Left hindlimb (tissue), 1 donor: ENCODE measurements around the gene RASGRP3.

Experiments used
- DNase-seq: peaks from one replicate; pipeline ENCODE4 v3.0.0-alpha.2; 2018

RASGRP3 gene

GRCh38 chr2:33494155-33494779, 17.8 kb downstream of the RASGRP3 start:
- no peak for DNase-seq

- no peak for DNase-seq
Observed at GRCh38 chr2:33494877-33495641, 18.6 kb downstream of the RASGRP3 start.

DNA sequence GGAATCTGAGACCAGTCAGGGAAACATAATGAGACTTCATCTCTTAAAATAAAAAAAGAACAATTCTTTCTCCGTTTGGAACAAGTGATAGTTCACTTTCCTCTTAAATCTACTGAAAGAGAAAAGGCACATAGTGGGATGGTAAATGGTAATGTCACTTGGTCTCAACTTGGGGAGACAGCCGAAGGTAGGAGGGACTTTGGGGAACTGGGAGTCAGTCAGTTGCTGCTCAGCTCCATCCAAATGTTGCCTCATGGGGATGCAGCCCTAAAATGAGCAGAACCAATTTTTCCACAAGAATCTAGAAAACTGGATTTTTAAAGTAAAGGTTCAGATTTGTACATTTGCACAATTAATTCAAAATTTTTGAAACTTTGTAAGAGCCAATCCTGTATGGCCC, 19.2 kb downstream of the RASGRP3 start:
- DNase-seq = no peak

DNA sequence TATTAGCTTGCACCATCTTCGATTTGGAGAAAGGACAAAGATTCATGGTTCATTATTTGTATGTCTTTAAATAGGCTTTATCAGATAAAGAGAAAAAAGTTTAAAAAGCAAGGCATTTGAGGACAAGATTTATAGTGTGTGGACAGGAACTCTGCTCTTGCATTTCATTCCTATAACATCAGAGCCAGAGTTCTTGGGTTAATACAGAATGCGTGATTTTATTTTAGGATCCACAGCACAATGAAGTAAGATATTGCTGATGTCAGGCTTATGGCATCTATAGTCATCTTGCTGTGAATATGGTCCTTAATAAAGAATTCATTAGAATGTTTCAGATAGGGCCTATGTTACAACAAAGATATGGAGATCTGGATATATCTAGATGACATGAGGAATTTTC, 19.7 kb downstream of the RASGRP3 start:
- DNase-seq = no peak

GRCh38 chr2:33496726-33497125, 20.3 kb downstream of the RASGRP3 start:
- DNase-seq = no peak

DNA sequence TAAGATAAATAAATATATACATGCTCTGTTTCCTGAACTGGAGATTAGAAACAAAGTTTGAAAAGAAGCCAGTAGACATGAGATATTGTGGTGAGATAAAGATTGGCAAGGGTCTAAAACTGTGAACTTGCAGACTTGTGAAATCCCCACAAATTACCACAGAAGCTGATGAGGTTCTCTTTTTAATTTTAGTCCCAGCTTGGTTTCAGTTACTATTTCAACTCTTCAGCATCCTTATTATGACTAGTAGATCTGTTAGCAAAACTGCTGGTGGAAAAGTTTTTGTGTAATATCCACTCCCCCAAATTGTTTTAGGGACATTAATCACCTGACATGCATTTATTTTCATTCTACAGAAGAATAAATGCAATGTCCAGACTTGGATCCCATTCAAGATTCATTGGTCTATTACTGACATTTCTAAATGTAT, 20.8 kb downstream of the RASGRP3 start:
- DNase-seq = no peak

DNA sequence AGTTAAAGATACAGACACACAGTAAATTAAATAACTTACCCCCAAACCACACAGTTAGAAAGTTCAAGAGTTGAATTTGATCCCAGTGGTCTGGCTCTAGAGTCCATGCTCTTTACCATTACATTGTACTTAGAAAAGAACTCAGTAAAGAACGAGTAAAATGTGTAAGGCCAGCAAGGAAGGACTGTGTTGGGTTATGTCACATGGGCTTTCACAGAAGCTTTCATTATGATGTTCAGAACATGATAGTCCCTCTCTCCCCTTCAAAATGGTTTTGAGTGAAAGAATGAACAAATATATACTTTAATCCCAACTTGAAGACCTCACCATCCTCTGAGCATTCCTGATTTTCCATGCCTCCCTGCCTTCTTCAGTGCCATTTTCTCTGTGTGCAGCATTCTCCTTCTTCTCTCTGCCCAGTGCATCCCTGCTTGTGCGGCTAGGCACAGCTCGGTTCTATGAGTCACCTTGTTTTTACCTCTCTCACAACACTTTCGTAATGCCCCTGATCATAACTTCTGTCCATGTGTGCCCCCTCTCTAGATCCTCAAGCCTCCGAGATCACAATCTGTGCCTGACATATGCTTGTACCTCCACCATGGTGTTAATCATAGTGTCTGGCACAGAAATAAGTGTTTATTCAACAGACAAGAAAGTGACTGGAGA, 22.0 kb downstream of the RASGRP3 start:
- DNase-seq = no peak

DNA sequence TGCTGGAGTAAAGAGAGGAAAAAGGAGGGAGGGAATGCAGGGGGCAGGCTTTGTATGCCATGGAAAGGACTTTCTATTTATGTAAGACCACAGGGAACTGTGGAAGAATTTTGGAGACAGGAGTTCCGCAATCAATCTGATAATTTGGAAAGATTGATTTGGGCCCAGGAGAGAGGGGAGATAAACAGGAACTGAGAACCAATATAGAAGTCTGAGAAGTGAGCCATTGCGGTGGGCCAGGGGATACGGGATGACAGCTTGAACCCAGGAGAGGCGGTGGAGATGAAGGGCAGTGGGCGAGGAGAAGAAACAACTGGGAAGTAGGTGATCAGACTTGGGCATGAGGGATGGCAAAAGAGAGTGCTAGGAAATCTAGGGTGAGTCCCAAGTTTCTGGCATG, 23.7 kb downstream of the RASGRP3 start:
- no peak for DNase-seq

GRCh38 chr2:33502025-33502424, 25.6 kb downstream of the RASGRP3 start:
- no peak for DNase-seq

DNA sequence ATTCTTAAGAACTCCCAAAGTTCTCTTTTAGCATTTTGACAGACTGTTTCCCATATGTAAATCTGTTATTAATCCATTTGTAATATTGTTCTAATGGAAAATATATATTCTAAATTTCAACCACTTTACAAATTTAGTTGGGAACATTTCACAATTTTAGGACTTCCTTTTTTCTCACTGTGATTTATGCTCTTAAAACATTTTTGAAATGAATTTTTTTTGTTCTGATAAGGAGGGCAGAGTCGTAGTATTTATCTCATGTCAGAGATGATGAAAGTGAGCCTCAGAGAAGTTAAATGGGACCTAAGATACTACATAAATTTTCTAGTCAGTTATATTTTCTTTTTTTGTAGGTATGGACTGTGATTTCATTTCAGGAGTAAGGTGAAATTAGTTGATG, 26.6 kb downstream of the RASGRP3 start:
- no peak for DNase-seq

DNA sequence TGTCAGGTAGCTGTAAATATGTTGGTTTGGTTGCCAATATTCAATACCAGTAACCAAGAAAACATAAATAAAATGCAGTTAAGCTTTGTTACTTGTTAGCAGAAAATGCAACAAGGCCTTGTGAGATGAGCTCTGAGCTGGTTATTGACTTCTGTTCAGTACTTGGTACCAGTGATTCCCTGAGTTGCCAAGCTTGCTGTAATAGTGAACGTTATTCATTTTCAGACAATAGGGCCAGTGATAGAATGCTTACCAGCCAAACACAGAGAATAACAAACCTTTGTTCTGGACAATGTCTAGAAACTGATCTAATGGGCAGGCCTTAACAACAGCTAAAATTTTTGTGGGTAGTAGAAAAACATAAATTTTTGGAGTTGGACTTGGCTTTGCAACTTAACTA, 29.5 kb downstream of the RASGRP3 start:
- no peak for DNase-seq

DNA sequence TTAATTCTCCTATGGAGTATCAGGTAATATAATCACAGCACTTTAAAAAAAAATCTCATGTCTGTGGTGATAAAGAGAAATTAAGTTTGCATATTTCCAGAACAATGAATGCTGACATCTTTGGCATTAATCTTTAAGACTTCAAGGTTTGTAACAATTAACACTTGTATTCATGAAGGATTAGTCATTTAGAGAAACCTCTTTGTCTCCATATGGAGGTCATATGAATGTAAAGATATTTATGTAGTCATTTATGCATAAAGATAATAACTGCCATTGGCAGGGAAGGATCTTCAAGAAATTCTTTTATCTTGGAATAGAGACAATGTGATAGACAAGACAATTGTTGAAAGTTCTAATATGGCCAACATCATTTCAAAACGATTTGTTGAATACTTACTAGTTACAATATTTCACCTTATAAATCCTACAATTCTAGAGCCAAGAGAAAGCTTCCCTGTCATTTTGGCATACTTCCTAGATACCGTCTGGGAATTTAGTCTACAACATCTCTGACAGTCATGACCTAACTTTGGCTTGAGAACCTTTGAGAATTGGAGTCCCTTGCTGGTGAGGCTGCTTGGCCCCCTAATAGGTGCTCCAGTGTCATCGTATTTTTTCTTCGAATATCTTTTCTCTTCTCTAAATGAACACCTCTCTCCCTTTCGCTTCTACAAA, 33.6 kb downstream of the RASGRP3 start:
- no peak for DNase-seq

DNA sequence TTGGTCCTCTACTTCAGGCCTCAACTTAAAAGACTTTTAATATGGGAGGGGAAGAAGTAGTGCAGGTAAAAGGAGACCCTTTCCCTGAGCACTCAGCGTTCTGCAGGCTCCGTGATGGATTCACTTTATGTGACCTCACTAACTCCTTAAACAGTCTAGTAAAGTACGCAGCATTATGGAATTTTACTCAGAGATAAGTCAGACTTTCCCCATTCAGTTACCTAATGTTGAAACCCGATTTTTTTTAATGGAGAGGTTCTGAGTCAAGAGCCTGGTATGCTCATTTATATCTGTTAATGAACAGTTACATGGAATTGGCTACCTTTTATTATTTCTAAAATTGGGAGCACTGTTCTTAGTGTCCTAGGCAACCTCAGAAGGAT, 34.1 kb downstream of the RASGRP3 start:
- no peak for DNase-seq

- no peak for DNase-seq
Observed at GRCh38 chr2:33511141-33511540, 34.7 kb downstream of the RASGRP3 start.

DNA sequence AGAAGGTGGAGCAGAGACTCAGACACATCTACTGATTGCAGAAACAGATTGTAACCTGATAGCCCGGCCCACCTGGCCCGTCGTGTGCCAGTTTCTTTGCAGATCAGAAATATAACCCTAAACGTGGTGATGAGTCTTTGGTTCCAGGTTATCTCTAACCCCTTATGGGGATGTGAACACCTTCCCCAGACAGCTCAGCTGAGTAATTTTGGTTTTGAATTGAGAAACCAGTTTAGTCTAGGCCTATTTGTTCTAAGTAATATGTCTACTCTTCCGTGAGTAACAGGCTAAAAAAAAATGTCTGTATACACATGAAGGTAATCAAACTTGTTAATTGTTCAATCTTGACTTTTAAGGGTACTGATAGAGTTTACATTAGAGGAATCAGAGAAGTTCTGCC, 35.7 kb downstream of the RASGRP3 start:
- no peak for DNase-seq

- no peak for DNase-seq
Observed at GRCh38 chr2:33513480-33513879, 37.0 kb downstream of the RASGRP3 start.

DNA sequence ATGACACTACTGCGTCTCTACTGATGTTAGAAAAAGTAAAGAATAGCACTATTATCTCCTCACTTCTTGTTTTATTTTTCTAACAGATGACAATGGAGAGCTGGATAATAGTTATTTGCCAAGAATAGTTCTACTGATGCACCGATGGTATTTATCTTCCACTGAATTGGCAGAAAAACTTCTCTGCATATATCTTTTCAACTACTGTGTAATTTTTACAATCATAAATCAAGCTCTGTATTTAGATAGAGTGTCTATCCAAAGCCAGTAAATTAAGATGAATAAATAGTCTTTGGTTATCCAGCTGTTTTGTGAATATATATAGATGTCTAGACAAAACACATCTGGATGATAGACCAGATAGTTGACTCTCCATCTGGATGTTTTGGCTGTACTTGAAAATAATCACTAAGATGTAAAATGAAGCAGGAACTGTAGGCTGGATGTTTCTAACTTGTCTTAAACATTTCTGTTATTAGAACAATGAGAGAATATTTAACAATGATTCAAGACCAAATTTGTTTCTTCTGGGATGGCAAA, 40.1 kb downstream of the RASGRP3 start:
- no peak for DNase-seq

DNA sequence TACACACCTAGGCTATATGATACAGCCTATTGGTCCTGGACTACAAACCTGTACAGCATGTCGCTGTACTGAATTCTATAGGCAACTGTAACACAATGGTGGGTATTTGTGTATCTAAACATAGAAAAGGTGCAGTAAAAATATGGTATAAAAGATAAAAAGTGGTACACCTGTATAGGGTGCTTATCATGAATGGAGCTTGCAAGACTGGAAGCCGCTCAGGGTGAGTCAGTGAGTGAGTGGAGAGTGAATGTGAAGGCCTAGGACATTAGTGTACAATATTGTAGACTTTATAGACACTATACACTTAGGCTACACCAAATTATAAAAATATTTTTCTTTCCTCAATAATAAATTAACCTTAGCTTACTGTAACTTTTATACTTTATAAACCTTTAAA, 41.8 kb downstream of the RASGRP3 start:
- no peak for DNase-seq

GRCh38 chr2:33518929-33519328, 42.5 kb downstream of the RASGRP3 start:
- DNase-seq = no peak

GRCh38 chr2:33521791-33522281, 45.4 kb downstream of the RASGRP3 start:
- peak; percentile 75 for DNase-seq

DNA sequence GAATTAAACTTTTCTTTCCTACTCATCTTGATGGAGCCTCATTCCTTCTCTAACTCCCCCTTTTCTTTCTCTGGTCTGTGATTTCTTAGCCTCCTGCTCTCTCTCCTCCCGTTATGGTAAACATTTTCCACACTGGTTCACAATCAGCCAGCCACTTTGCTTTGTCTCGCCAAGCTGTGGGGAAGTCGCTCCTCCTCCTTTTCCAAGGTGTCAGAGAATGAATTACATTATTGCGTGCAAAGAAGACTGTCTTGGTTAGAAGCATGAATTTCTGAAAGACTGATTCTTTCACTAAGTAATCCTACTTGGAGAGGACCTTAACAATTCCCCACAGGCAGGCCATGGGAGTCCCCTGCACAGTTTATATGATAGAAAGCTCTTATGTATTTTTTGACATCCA, 46.1 kb downstream of the RASGRP3 start:
- no peak for DNase-seq

DNA sequence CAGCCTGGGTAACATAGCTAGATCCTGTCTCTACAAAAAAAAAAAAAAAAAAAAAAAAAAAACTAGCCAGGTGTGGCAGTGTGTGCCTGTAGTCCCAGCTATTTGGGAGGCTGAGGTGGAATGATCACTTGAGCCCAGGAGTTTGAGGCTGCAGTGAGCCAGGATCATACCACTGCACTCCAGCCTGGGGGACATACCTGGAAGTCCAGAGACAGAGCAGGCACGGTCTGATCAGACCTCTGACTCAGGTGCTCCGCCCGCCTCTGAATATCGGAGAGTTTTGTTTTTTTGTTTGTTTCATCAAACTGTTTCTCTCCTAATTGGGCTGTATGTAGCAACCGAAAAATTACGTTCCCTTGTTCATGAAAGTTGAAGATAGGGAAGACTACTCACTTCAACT, 49.2 kb downstream of the RASGRP3 start:
- no peak for DNase-seq

GRCh38 chr2:33526132-33526531, 49.7 kb downstream of the RASGRP3 start:
- no peak for DNase-seq
